ENCODE data around the gene TBC1D1. TPM values are rescaled to one million over a fixed set of nuclear protein-coding genes. Genes with fewer than 3 reads are reported as not detected.

The TBC1D1 gene
- total RNA-seq, 1 donor from 2014 or later = 129 TPM

GRCh38 chr4:38084877-38085711, 194.2 kb downstream of the TBC1D1 start:
- Histone ChIP-seq H3K27ac (replicated peaks) (peak overlapping the region; percentile 55), H3K27me3 (ENCODE audit: low read depth) (no peaks in the 10 kb centered on the region), H3K36me3 (peaks cover 5% of the 10 kb centered on the region), H3K4me1 (peaks cover 79% of the 10 kb centered on the region), H3K4me3 (no peak overlapping the region), H3K9me3 (replicated peaks) (no peaks in the 10 kb centered on the region)
- TF ChIP-seq CTCF (IDR thresholded peaks at IDR 0.05; ENCODE audit: borderline replicate concordance) = no peak
- intact Hi-C loops (cut with micrococcal nuclease) = no loop called here
- no peak for DNase-seq

GRCh38 chr4:38085751-38086150, 194.9 kb downstream of the TBC1D1 start:
- DNase-seq = no peak
- intact Hi-C loops (cut with micrococcal nuclease) = no loop called here
- Histone ChIP-seq H3K4me3 (no peak overlapping the region), H3K27ac (replicated peaks) (peak overlapping the region; percentile 55), H3K4me1 (peaks cover 73% of the 10 kb centered on the region), H3K9me3 (replicated peaks) (no peaks in the 10 kb centered on the region), H3K36me3 (peaks cover 11% of the 10 kb centered on the region), H3K27me3 (ENCODE audit: low read depth) (no peaks in the 10 kb centered on the region)
- no peak for TF ChIP-seq CTCF (IDR thresholded peaks at IDR 0.05; ENCODE audit: borderline replicate concordance)

GRCh38 chr4:38086151-38086848, 195.4 kb downstream of the TBC1D1 start:
- TF ChIP-seq CTCF (IDR thresholded peaks at IDR 0.05; ENCODE audit: borderline replicate concordance) = no peak
- H3K4me1 ChIP-seq = peaks cover 70% of the 10 kb centered on the region
- intact Hi-C loops (cut with micrococcal nuclease) = no loop called here

GRCh38 chr4:38086849-38087226, 196.0 kb downstream of the TBC1D1 start:
- DNase-seq = no peak
- intact Hi-C loops (cut with micrococcal nuclease) = no loop called here
- peaks cover 21% of the 10 kb centered on the region for H3K36me3 ChIP-seq
- no peaks in the 10 kb centered on the region for H3K9me3 ChIP-seq (replicated peaks)
- no peak overlapping the region for H3K4me3 ChIP-seq
- peaks cover 69% of the 10 kb centered on the region for H3K4me1 ChIP-seq
- no peaks in the 10 kb centered on the region for H3K27me3 ChIP-seq (ENCODE audit: low read depth)
- H3K27ac ChIP-seq (replicated peaks) = peak overlapping the region; percentile 55
- TF ChIP-seq CTCF (IDR thresholded peaks at IDR 0.05; ENCODE audit: borderline replicate concordance) = no peak

More at GRCh38 chr4:38086151-38086848, 195.4 kb downstream of the TBC1D1 start:
- DNase-seq = no peak
- no peak overlapping the region for H3K4me3 ChIP-seq
- H3K27ac ChIP-seq (replicated peaks) = peak overlapping the region; percentile 55
- peaks cover 17% of the 10 kb centered on the region for H3K36me3 ChIP-seq
- no peaks in the 10 kb centered on the region for H3K27me3 ChIP-seq (ENCODE audit: low read depth)
- H3K9me3 ChIP-seq (replicated peaks) = no peaks in the 10 kb centered on the region

- DNase-seq = no peak
- H3K27ac ChIP-seq (replicated peaks) = peak overlapping the region; percentile 55
- intact Hi-C loops (cut with micrococcal nuclease) = no loop called here
- peaks cover 57% of the 10 kb centered on the region for H3K4me1 ChIP-seq
- peaks cover 27% of the 10 kb centered on the region for H3K36me3 ChIP-seq
- H3K4me3 ChIP-seq = no peak overlapping the region
- H3K9me3 ChIP-seq (replicated peaks) = no peaks in the 10 kb centered on the region
- no peaks in the 10 kb centered on the region for H3K27me3 ChIP-seq (ENCODE audit: low read depth)
- no peak for TF ChIP-seq CTCF (IDR thresholded peaks at IDR 0.05; ENCODE audit: borderline replicate concordance)
These were observed 197.4 kb downstream of the TBC1D1 start for GRCh38 chr4:38088321-38088720.
